ENCODE data around the gene NPTX1. TPM values are rescaled to one million over a fixed set of nuclear protein-coding genes. Genes with fewer than 3 reads are reported as not detected.

NPTX1 gene
- total and polyA plus RNA-seq, 9 of the 15 experiments (the other 6 are each of a cell fraction or from before 2014, with no cell fraction given), result 0.04 TPM; not detected in 8

DNA sequence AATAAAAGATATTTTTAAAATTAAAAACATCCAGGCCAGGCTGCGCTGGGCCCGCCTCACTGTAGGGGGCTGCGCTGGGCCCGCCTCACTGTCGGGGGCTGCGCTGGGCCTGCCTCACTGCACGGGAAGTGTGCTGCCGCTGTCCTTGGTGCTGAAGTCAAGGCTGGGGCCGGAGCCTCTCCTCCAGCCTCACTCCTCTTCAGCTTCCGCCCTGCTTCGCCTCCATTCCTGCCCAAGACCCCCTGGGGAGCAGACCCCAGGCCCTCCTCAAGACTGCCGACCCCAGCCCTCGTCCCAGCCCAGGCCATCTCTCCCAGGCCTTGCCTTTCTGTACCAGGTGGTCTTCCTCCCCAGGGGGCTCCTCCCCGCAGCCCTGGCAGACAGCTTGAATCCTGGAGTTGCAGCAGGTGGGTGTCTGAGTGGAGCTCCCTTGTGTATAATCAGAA, 35.3 kb downstream of the NPTX1 start (continued):
- TF ChIP-seq RBFOX2 (IDR thresholded peaks at IDR 0.05; ENCODE audit: low read depth, low read length) (no peak), NEUROD1 (IDR thresholded peaks at IDR 0.05; ENCODE audit: borderline replicate concordance, low read depth, low read length, partially characterized antibody) (no peak), HNRNPL (IDR thresholded peaks at IDR 0.05; ENCODE audit: low read depth, low read length) (no peak), NCOR1 (IDR thresholded peaks at IDR 0.05) (no peak), ATF7 (IDR thresholded peaks at IDR 0.05) (no peak), YBX1 (IDR thresholded peaks at IDR 0.05) (no peak), STAT5B (CRISPR knock-in tag; IDR thresholded peaks at IDR 0.05) (no peak), ZNF589 (CRISPR knock-in tag; IDR thresholded peaks at IDR 0.05; ENCODE audit: low read depth) (no peak), MYNN (IDR thresholded peaks at IDR 0.05) (no peak), MYNN (CRISPR knock-in tag; IDR thresholded peaks at IDR 0.05) (no peak), PTBP1 (IDR thresholded peaks at IDR 0.05; ENCODE audit: low read depth, low read length) (no peak), SMARCC2 (IDR thresholded peaks at IDR 0.05; ENCODE audit: low read depth) (no peak), CREBBP (IDR thresholded peaks at IDR 0.05; ENCODE audit: low read depth, low read length) (no peak), ZNF79 (CRISPR knock-in tag; IDR thresholded peaks at IDR 0.05; ENCODE audit: low read depth) (no peak), CBFB (CRISPR knock-in tag; IDR thresholded peaks at IDR 0.05) (no peak), KLF10 (CRISPR knock-in tag; IDR thresholded peaks at IDR 0.05) (no peak), ZFX (CRISPR knock-in tag; IDR thresholded peaks at IDR 0.05) (no peak), ZBTB8A (IDR thresholded peaks at IDR 0.05; ENCODE audit: partially characterized antibody) (no peak)
- TF ChIP-seq, protein P1, sequence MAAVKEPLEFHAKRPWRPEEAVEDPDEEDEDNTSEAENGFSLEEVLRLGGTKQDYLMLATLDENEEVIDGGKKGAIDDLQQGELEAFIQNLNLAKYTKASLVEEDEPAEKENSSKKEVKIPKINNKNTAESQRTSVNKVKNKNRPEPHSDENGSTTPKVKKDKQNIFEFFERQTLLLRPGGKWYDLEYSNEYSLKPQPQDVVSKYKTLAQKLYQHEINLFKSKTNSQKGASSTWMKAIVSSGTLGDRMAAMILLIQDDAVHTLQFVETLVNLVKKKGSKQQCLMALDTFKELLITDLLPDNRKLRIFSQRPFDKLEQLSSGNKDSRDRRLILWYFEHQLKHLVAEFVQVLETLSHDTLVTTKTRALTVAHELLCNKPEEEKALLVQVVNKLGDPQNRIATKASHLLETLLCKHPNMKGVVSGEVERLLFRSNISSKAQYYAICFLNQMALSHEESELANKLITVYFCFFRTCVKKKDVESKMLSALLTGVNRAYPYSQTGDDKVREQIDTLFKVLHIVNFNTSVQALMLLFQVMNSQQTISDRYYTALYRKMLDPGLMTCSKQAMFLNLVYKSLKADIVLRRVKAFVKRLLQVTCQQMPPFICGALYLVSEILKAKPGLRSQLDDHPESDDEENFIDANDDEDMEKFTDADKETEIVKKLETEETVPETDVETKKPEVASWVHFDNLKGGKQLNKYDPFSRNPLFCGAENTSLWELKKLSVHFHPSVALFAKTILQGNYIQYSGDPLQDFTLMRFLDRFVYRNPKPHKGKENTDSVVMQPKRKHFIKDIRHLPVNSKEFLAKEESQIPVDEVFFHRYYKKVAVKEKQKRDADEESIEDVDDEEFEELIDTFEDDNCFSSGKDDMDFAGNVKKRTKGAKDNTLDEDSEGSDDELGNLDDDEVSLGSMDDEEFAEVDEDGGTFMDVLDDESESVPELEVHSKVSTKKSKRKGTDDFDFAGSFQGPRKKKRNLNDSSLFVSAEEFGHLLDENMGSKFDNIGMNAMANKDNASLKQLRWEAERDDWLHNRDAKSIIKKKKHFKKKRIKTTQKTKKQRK (IDR thresholded peaks at IDR 0.05; ENCODE audit: borderline replicate concordance, low read depth, low read length), result no peak
- TF ChIP-seq, protein P2, sequence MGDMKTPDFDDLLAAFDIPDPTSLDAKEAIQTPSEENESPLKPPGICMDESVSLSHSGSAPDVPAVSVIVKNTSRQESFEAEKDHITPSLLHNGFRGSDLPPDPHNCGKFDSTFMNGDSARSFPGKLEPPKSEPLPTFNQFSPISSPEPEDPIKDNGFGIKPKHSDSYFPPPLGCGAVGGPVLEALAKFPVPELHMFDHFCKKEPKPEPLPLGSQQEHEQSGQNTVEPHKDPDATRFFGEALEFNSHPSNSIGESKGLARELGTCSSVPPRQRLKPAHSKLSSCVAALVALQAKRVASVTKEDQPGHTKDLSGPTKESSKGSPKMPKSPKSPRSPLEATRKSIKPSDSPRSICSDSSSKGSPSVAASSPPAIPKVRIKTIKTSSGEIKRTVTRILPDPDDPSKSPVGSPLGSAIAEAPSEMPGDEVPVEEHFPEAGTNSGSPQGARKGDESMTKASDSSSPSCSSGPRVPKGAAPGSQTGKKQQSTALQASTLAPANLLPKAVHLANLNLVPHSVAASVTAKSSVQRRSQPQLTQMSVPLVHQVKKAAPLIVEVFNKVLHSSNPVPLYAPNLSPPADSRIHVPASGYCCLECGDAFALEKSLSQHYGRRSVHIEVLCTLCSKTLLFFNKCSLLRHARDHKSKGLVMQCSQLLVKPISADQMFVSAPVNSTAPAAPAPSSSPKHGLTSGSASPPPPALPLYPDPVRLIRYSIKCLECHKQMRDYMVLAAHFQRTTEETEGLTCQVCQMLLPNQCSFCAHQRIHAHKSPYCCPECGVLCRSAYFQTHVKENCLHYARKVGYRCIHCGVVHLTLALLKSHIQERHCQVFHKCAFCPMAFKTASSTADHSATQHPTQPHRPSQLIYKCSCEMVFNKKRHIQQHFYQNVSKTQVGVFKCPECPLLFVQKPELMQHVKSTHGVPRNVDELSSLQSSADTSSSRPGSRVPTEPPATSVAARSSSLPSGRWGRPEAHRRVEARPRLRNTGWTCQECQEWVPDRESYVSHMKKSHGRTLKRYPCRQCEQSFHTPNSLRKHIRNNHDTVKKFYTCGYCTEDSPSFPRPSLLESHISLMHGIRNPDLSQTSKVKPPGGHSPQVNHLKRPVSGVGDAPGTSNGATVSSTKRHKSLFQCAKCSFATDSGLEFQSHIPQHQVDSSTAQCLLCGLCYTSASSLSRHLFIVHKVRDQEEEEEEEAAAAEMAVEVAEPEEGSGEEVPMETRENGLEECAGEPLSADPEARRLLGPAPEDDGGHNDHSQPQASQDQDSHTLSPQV (IDR thresholded peaks at IDR 0.05), result no peak
- TF ChIP-seq, protein P3, sequence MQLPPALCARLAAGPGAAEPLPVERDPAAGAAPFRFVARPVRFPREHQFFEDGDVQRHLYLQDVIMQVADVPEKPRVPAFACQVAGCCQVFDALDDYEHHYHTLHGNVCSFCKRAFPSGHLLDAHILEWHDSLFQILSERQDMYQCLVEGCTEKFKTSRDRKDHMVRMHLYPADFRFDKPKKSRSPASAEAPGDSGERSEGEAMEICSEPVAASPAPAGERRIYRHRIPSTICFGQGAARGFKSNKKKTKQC (CRISPR knock-in tag; IDR thresholded peaks at IDR 0.05), result peak; percentile 94
- TF ChIP-seq, protein P4, sequence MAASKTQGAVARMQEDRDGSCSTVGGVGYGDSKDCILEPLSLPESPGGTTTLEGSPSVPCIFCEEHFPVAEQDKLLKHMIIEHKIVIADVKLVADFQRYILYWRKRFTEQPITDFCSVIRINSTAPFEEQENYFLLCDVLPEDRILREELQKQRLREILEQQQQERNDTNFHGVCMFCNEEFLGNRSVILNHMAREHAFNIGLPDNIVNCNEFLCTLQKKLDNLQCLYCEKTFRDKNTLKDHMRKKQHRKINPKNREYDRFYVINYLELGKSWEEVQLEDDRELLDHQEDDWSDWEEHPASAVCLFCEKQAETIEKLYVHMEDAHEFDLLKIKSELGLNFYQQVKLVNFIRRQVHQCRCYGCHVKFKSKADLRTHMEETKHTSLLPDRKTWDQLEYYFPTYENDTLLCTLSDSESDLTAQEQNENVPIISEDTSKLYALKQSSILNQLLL (CRISPR knock-in tag; IDR thresholded peaks at IDR 0.05; ENCODE audit: borderline replicate concordance), result no peak
